PC-9 (cell line): Measurements from ENCODE around the gene TRMU. TPM values are rescaled to one million over a fixed set of nuclear protein-coding genes. Genes with fewer than 3 reads are reported as not detected.

Experiments used
- BruUV-seq: library from RNA; stranded (reverse); fragments of 400-500 nt; replicated peaks from 2 replicates; lab custom pipeline; 2021; lab: Mats Ljungman, UMichigan
- CTCF ChIA-PET: fragments of 300-600 bp; sonication (Branson Sonifier 250); formaldehyde crosslinking; loops from one replicate; lab custom pipeline; 2022; ENCODE audit warnings: antibody characterized with exemption; lab: Charles Lee
- POLR2A ChIA-PET: fragments of 300-600 bp; sonication (Branson Sonifier 250); formaldehyde crosslinking; loops from one replicate; lab custom pipeline; 2022; ENCODE audit warnings: antibody characterized with exemption; ENCODE audit not compliant: unreplicated experiment; lab: Charles Lee
- DNase-seq, 2 experiments: peaks; one replicate each; pipeline versions ENCODE4 v3.0.0 to v3.0.0-alpha.2; 2015 to 2022; ENCODE audit warnings: mixed read lengths in 1 of 2
- H2AFZ ChIP-seq: fragments of 200-600 bp; sonication (generic); 2 replicates; pipeline ENCODE4 v1.8.1; 2017; ENCODE audit warnings: antibody characterized with exemption
- H3F3A ChIP-seq: fragments of 200-600 bp; sonication (generic); 2 replicates; pipeline ENCODE4 v1.8.1; 2017; ENCODE audit warnings: antibody characterized with exemption, mild to moderate bottlenecking, low read depth; ENCODE audit not compliant: insufficient read depth
- H3K27ac ChIP-seq: fragments of 200-600 bp; sonication (generic); 2 replicates; pipeline ENCODE4 v1.6.1; 2016; ENCODE audit warnings: mixed run types
- H3K27me3 ChIP-seq: fragments of 200-600 bp; sonication (generic); 2 replicates; pipeline ENCODE4 v1.6.1; 2016; ENCODE audit warnings: low read depth, mixed run types; ENCODE audit not compliant: insufficient read depth
- H3K36me3 ChIP-seq: fragments of 200-600 bp; sonication (generic); 2 replicates; pipeline ENCODE4 v1.6.1; 2016; ENCODE audit warnings: low read depth, mixed run types
- H3K4me1 ChIP-seq: fragments of 200-600 bp; sonication (generic); replicated peaks from 2 replicates; pipeline ENCODE4 v1.6.1; 2016; ENCODE audit warnings: mixed run types; ENCODE audit not compliant: insufficient read depth
- H3K4me2 ChIP-seq: fragments of 200-600 bp; sonication (generic); 2 replicates; pipeline ENCODE4 v1.6.1; 2017; ENCODE audit warnings: mixed run types
- H3K4me3 ChIP-seq: fragments of 200-600 bp; sonication (generic); 2 replicates; pipeline ENCODE4 v1.6.1; 2016; ENCODE audit warnings: mixed run types
- H3K79me2 ChIP-seq: fragments of 200-600 bp; sonication (generic); 2 replicates; pipeline ENCODE4 v1.6.1; 2017; ENCODE audit warnings: low read depth, mixed run types
- H3K9me2 ChIP-seq: fragments of 200-600 bp; sonication (generic); 2 replicates; pipeline ENCODE4 v1.8.1; 2017; ENCODE audit warnings: mild to moderate bottlenecking; ENCODE audit not compliant: insufficient read depth
- H3K9me3 ChIP-seq: fragments of 200-600 bp; sonication (generic); 2 replicates; pipeline ENCODE4 v1.8.1; 2016; ENCODE audit warnings: low read depth; ENCODE audit not compliant: insufficient read depth
- H4K20me1 ChIP-seq: fragments of 200-600 bp; sonication (generic); 2 replicates; pipeline ENCODE4 v1.8.1; 2017; ENCODE audit not compliant: insufficient read depth
- EZH2 ChIP-seq: fragments of 200-600 bp; sonication (generic); IDR thresholded peaks from 2 replicates; pipeline ENCODE4 v1.8.0; 2017; ENCODE audit warnings: antibody characterized with exemption, low read depth
- intact Hi-C: fragments of 100-400 bp; cut with micrococcal nuclease; formaldehyde crosslinking; loops from one replicate; pipeline ENCODE4 v1.10.0; 2022; ENCODE audit not compliant: unreplicated experiment
- total RNA-seq: library from RNA; stranded (reverse); gene quantifications from 2 replicates; pipeline ENCODE4 v1.2.3, GENCODE V29; 2021
- TF ChIP-seq, protein P1 (sequence below): fragments of 200-600 bp; sonication (generic); conservative IDR thresholded peaks from 2 replicates; pipeline ENCODE4 v1.6.1; 2017; ENCODE audit warnings: mixed run types, antibody characterized with exemption, mild to moderate bottlenecking, moderate library complexity

Gene TRMU
- total RNA-seq, 1 experiment from 2014 or later = 58.2 TPM

DNA sequence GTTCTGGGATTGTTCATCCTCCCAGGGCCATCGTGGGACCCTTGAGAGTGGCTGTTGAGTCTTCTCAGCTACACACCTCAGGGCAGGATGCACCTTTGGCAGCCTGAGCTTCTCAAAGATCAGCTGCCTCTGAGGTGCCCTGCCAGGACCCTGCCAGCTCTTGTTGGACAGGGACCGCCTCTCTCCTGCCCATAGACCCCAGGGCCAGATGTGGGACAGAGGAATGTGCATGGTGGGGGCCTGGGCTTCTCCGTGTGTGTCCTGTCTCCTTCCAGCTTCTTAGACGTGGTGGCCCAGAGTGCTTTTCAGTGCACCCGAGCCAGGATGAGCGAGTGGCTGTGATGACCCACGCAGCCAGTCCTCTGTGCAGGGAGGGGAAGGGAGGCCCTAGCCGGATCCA, 5.9 kb upstream of the TRMU start:
- no TSS peak for BruUV-seq
- Histone ChIP-seq H4K20me1 (no peaks in the 10 kb centered on the region), H3K27me3 (no peaks in the 10 kb centered on the region), H3F3A (peaks cover 24% of the 10 kb centered on the region), H3K9me2 (no peaks in the 10 kb centered on the region), H3K4me3 (no peak overlapping the region), H3K27ac (no peak overlapping the region), H3K36me3 (peaks cover 22% of the 10 kb centered on the region), H2AFZ (no peak overlapping the region), H3K4me2 (no peak overlapping the region), H3K4me1 (peaks cover 2% of the 10 kb centered on the region; the same call in 1 of the 2 replicates), H3K9me3 (no peaks in the 10 kb centered on the region), H3K79me2 (no peaks in the 10 kb centered on the region)
- CTCF ChIA-PET = no interaction called here
- DNase-seq = no peak
- TF ChIP-seq, protein P1, sequence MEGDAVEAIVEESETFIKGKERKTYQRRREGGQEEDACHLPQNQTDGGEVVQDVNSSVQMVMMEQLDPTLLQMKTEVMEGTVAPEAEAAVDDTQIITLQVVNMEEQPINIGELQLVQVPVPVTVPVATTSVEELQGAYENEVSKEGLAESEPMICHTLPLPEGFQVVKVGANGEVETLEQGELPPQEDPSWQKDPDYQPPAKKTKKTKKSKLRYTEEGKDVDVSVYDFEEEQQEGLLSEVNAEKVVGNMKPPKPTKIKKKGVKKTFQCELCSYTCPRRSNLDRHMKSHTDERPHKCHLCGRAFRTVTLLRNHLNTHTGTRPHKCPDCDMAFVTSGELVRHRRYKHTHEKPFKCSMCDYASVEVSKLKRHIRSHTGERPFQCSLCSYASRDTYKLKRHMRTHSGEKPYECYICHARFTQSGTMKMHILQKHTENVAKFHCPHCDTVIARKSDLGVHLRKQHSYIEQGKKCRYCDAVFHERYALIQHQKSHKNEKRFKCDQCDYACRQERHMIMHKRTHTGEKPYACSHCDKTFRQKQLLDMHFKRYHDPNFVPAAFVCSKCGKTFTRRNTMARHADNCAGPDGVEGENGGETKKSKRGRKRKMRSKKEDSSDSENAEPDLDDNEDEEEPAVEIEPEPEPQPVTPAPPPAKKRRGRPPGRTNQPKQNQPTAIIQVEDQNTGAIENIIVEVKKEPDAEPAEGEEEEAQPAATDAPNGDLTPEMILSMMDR = no peak
- TF ChIP-seq EZH2 = no peak
- POLR2A ChIA-PET = no interaction called here
- intact Hi-C loops = no loop called here

DNA sequence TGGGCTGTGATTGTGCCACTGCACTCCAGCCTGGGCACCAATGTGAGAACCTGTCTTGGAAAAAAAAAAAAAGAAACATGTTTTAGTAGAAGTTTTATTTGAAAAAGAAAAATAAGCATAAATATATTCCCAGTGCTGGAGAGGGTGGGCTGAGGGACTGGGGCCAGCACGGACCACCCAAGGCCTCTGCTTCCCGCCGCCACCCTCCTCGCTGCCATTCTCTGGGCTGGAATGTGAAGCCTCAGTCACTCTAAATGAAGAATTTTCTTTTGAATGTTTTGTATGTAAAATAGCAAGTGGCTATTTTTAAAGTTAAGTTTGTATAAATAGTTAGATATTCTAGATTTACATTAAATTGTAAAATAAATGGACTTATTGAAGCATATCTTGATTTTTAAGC, 5.1 kb upstream of the TRMU start:
- no peaks in the 10 kb centered on the region for H3K27me3 ChIP-seq
- H3K9me2 ChIP-seq = no peaks in the 10 kb centered on the region
- peaks cover 6% of the 10 kb centered on the region; the same call in 1 of the 2 replicates for H3K4me1 ChIP-seq
- H3K36me3 ChIP-seq = peaks cover 16% of the 10 kb centered on the region
- POLR2A ChIA-PET = no interaction called here
- TF ChIP-seq EZH2 = no peak
- TF ChIP-seq, protein P1 = no peak
- no TSS peak for BruUV-seq
- CTCF ChIA-PET = no interaction called here
- no peak overlapping the region for H2AFZ ChIP-seq
- H4K20me1 ChIP-seq = no peaks in the 10 kb centered on the region
- no peak overlapping the region for H3K4me3 ChIP-seq
- H3K27ac ChIP-seq = no peak overlapping the region
- H3K79me2 ChIP-seq = no peaks in the 10 kb centered on the region
- DNase-seq = no peak
- intact Hi-C loops = no loop called here
- H3K9me3 ChIP-seq = no peaks in the 10 kb centered on the region
- peaks cover 26% of the 10 kb centered on the region for H3F3A ChIP-seq
- H3K4me2 ChIP-seq = no peak overlapping the region

DNA sequence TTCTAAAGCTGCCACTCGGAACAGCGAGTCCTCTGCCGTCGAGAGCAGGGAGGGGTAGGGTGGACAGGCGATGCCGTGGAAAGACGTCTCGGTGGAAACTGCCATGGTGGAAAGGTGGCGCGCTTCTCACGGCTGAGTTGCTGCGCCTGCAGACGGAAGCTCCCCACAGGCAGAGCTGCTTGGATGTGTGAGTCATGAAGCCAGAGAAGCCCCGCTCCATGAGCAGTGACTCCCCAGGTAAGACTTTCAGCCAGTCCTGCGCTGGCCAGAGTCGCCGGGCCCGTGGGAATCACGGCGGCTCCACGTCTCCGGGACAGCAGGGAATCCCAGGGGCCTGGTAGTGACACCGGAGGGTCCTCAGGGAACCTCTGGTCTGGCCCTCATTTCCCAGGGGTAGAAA, 4.0 kb upstream of the TRMU start:
- H3K36me3 ChIP-seq = peaks cover 7% of the 10 kb centered on the region
- CTCF ChIA-PET = no interaction called here

More for the DNA sequence above, 4.0 kb upstream of the TRMU start:
- Histone ChIP-seq H4K20me1 (no peaks in the 10 kb centered on the region; the same call in 1 of the 2 replicates), H2AFZ (no peak overlapping the region), H3K27ac (no peak overlapping the region), H3K9me3 (no peaks in the 10 kb centered on the region), H3K4me2 (no peak overlapping the region), H3F3A (peaks cover 26% of the 10 kb centered on the region), H3K4me1 (peaks cover 6% of the 10 kb centered on the region; the same call in 1 of the 2 replicates), H3K79me2 (peaks cover 9% of the 10 kb centered on the region), H3K9me2 (no peaks in the 10 kb centered on the region), H3K4me3 (no peak overlapping the region), H3K27me3 (no peaks in the 10 kb centered on the region)
- TF ChIP-seq EZH2 = no peak
- TF ChIP-seq, protein P1 = no peak
- POLR2A ChIA-PET = no interaction called here
- no peak for DNase-seq
- intact Hi-C loops = no loop called here
- no TSS peak for BruUV-seq
